Ramos (cell line): Measurements from ENCODE around the gene FANCE.

Experiments used
- in situ Hi-C: fragments of 300-500 bp; cut with MboI; formaldehyde crosslinking; loops from one replicate; pipeline ENCODE4 v1.14.3; 2022; ENCODE audit warnings: low sequenced_read_pairs; ENCODE audit not compliant: unreplicated experiment

FANCE gene

DNA sequence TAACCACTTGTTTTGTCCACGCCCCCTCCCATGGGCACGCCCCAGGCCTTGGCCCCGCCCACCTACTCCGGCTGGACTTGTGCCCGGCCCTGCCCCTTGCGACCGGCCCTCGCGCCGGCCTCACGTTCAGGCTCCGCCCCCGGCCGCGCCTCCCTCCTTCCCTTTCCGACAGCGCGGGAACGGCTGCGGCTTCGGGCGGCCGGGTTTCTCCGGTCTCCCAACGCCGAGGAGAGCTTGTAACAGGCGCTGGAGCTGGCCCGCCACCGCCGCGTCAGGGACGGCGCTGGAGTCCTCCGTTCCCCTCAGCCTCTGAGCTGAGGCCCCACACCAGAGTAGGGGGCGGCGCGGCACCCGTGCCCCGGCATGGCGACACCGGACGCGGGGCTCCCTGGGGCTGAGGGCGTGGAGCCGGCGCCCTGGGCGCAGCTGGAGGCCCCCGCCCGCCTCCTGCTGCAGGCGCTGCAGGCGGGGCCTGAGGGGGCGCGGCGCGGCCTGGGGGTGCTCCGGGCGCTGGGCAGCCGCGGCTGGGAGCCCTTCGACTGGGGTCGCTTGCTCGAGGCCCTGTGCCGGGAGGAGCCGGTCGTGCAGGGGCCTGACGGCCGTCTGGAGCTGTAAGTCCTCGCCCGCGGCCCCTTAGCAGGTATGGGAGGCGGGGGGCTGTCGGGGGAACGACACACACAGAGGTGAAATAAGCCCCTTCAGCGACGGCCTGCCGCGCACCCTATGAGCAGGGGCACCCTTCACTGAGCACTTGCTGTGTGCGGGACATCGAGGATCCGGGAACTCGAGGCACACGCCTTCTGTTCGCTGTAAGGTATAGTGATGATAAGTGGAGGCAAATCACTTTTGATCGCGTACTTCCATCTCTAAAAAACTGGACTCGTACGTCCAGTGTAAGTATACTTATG is at the start of gene FANCE:
FANCE (plus strand) TSS at position 156 of the 908 bp plus-strand sequence; CDS start at position 364, 208 bp downstream.
- in situ Hi-C loops = no loop called here

DNA sequence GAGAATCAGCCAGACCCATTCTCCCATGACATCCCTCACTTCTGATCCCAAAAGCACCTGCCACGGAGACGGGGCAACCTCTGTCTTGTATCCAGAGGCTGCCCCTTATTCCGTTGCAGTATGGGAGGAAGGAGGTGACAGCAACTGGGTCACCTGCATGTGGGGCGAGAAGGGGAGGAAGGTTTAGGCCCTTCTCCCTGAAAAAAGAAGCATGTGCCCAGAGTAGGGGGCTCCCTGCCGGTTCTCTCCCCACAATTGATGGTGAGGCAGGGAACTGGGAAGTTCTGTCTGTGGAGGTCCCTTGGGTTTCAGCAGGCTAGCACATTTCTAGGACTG is 49.3 kb upstream of the FANCE start:
- in situ Hi-C loops = no loop called here

- in situ Hi-C loops = no loop called here
These were observed 48.3 kb upstream of the FANCE start for GRCh38 chr6:35403544-35404442.

DNA sequence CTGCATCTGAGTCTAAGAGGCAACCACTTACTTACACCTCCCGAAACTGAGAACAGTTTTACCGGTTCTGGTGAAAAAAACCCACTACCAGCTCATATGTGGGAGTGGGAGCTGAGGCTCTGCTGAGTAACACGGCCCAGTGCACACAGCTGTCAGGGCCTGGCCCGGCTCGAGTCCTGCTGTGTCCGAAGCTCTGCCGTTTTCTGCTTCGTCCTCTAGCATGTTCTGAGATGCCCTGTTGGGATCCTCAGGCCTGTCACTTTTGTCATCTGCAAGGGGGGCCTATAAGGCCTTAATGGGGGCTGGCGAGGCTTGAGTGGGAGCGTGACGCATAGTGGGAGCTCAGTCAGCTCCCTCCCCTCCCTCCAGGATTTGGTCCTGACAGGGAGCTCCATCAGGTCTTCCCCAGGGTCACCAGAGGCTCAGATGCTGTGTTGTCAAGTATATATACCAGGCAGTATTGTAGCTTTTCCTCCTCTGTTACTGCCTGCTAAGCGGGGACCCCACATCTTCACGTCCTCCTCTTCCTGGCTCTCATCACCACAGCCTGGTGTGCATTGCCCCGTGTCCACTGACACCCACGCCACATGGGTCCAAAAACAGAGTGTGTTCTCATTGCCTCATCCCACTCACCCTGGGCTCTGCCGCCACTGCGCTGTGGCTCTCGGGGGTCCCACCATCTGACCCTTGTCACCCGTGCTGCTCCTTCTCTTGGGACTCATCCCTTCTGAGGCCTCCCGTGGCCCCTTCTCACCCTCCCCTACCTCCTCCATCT is 45.2 kb upstream of the FANCE start:
- in situ Hi-C loops = no loop called here

DNA sequence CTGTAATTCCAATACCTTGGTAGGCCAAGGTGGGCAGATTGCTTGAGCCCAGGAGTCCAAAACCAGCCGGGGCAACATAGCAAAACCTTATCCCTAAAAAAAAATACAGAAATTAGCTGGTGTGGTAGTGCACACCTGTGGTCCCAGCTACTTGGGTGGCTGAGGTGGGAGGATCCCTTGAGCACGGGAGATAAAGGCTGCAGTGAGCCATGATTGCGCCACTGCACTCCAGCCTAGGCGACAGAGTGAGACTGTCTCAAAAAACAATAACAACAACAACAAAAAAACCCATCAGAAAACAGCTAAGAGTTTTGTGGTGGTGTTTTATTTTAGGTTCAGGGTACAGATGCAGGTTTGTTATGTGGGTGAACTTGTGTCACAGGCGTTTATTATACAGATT is 42.9 kb upstream of the FANCE start:
- in situ Hi-C loops = no loop called here

DNA sequence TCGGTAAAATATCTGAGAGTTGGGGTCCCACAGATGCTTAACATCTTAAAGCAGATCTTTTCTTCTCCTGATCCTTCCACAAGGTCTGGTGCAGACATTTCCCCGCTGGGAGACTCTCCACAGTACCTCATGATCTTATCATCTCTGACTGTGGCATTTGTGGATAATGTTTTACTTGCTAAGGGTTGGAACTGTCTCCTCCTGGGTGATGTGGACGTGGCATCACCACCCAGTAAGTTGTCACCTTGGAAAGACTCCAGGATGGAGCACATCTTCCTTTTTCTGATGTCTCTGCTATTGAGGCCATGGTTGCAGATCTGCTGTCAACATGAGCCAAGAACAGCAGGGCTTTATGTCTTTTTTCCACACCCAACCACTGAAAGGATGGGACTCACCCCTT is 42.0 kb upstream of the FANCE start:
- in situ Hi-C loops = no loop called here

- in situ Hi-C loops = no loop called here
These were observed 41.1 kb upstream of the FANCE start for GRCh38 chr6:35411066-35411465.

GRCh38 chr6:35412102-35412501 is 40.0 kb upstream of the FANCE start:
- in situ Hi-C loops = no loop called here

GRCh38 chr6:35413911-35414310 is 38.2 kb upstream of the FANCE start:
- in situ Hi-C loops = no loop called here

DNA sequence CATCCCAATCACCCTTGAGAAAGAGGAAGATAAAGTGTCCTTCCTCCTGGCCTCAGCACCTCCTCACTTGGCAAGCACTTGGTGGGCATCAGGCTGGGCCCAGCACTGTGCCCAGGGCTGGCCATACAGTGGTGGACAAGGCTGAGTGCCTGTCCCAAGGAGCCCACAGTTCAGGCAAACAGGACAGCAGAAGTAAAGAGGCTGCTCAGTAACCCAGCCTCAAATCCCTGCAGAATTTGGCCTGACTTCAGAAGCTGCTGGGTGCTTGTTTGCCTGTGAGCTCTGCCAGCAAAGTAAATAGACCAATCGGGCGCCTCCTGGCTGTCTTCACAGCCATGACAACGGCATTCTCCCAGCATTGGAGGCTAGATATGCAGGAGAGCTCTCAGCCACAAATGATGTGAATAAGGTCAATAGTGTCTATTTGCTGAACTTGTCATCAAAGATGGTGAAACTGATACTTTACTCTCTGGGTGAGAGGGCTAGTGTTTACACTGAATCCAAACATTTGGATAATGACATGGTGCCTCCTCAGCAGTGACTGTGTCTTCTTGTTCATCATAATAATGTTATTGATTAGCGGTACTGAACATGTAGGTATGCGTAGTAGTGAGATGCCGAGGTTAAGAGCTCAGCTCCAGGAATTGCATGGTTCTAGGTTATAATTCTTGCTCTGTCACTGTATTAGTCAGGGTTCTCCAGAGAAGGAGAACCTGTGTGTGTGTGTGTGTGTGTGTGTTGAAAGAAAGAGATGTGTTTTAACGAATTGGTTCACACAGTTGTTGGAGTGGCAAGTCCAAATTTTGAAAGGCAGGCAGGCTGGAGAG is 36.9 kb upstream of the FANCE start:
- in situ Hi-C loops = no loop called here

- in situ Hi-C loops = no loop called here
These were observed 34.0 kb upstream of the FANCE start for GRCh38 chr6:35417979-35418661.

GRCh38 chr6:35419417-35419816 is 32.7 kb upstream of the FANCE start:
- in situ Hi-C loops = no loop called here

- in situ Hi-C loops = no loop called here
These were observed 32.2 kb upstream of the FANCE start for GRCh38 chr6:35419961-35420360.

DNA sequence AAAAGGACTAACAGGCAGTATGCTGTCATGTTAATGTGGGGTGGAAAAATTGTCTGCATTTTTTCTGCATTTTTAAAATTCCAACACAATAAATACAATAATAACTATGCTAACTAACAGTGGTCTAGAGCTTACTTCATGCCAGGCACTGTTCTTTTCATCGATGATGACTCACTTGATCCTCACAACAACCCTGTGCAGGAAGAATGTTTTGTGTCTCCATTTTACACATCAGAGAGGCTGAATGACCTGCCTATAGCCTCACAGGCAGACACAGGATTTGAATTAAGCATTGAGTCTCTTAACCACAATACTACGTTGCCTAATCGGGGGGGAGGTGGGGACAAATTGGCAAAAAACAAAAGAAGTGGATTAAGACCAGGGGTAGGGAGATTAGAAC is 26.9 kb upstream of the FANCE start:
- in situ Hi-C loops = no loop called here

DNA sequence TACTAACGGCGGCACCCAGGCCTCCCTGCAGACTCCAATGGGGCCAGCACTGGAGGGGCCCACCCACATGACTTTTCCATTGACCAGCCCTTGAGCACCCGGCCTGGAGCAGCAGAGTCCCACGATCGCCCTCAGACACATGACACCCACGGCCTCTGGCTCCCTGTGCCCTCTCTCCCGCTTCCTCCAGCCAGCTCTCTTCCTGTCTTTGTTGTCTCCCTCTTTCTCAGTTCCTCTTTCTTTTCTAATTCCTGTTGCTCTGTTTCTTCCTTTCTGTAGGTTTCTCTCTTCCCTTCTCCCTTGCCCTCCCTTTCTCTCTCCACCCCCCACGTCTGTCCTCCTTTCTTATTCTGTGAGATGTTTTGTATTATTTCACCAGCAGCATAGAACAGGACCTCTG is 26.1 kb upstream of the FANCE start:
- in situ Hi-C loops = no loop called here

DNA sequence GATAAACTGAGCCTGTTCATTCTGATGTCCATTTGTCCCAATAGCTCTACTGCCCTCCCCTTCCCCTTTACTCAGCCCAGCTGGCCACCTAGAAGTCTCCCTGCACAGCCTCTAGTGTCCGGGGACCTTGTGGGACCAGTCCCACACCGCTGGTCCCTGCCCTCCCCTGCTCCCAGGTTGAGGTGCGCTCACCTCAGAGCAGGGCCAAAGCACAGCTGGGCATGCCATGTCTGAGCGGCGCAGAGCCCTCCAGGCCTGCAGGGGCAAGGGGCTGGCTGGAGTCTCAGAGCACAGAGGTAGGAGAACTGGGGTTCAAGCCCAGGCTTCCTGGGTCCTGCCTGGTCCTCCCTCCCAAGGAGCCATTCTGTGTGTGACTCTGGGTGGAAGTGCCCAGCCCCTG is 24.7 kb upstream of the FANCE start:
- in situ Hi-C loops = no loop called here

- in situ Hi-C loops = no loop called here
These were observed 24.3 kb upstream of the FANCE start for GRCh38 chr6:35427851-35428321.

GRCh38 chr6:35428421-35429149 is 23.6 kb upstream of the FANCE start:
- in situ Hi-C loops = no loop called here
